ENCODE results near the gene FRMD8. TPM values are rescaled to one million over a fixed set of nuclear protein-coding genes. Genes with fewer than 3 reads are reported as not detected.

The FRMD8 gene
- total and polyA plus RNA-seq, 2 of the 8 experiments (the other 6 are each of a cell fraction or from before 2014, with no cell fraction given): 15.0 to 19.2 TPM

DNA sequence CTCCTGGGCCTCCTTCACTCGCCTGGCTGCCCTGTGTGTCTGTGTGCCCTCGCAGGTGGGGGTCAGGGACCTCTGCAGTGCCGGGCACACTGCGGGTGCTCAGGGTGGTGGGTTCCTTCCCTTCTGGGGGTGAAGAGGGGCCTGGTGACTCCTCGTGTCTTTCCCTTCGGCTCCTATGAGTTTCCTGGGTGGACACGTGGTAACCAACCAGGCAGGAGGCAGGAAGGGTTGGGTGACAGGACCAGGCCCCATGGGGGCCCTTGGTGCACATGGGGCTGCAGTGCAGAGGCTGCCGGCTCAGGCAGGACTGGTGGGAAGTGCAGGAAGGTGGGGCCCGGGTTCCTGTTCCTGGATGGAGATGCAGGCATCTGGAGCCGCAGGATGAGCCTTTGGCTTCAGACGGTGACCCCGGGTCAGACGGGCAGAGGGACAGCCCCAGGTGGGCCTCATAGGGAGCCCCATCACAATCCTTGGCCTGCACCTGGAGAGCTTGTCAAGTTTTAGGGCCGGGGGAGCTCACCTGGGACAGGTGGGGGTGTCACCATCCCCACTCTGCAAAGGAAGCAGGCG is 9.6 kb downstream of the FRMD8 start:
- H2AFZ ChIP-seq (ENCODE audit: low read length): no peak overlapping the region
- POLR2A ChIA-PET (ENCODE audit: partially characterized antibody): interaction anchor here (1.4 to 17.0 kb wide), 4 partner anchors 20 to 107 kb away, joined by 4 to 202 read pairs (median 8); partner anchors contain the start of genes MALAT1 and NEAT1
- no peak overlapping the region for H2BK120ac ChIP-seq (replicated peaks; ENCODE audit: low read depth, low read length)
- H2AK5ac ChIP-seq (ENCODE audit: low read depth, low read length): no peak overlapping the region
- H2BK5ac ChIP-seq (ENCODE audit: low read depth, low read length): no peak overlapping the region; the same call in 1 of the 2 replicates
- H3K23ac ChIP-seq (ENCODE audit: insufficient read length): no peak overlapping the region
- no peak overlapping the region for H4K5ac ChIP-seq (ENCODE audit: insufficient read length, low read depth, low read length)
- H3K4me1 ChIP-seq (replicated peaks in 1 of 4; ENCODE audit: control insufficient read depth in 3 of 4, insufficient read depth in 4 of 4, low read length in 3 of 4): peaks cover 0 to 1% (median 0%) of the 10 kb centered on the region in 4 experiments; a peak in 1 of 7 replicates
- H4K91ac ChIP-seq (replicated peaks; ENCODE audit: insufficient read length, low read length): no peak overlapping the region
- H3K9ac ChIP-seq (replicated peaks in 1 of 4; ENCODE audit: extremely low read depth in 1 of 4, low read depth in 3 of 4, low read length in 3 of 4): no peak overlapping the region
- H3K14ac ChIP-seq (ENCODE audit: insufficient read length): no peak overlapping the region
- H4K8ac ChIP-seq (ENCODE audit: extremely low read depth, insufficient read depth, low read length): peak overlapping the region; percentile 22; the same call in 1 of the 2 replicates
- H3K4me2 ChIP-seq (ENCODE audit: insufficient read depth in 1 of 2, low read depth in 2 of 2, low read length in 2 of 2): no peak overlapping the region
- no peak overlapping the region for H3K4ac ChIP-seq (replicated peaks; ENCODE audit: insufficient read length, low read depth, low read length)
- H3K36me3 ChIP-seq (ENCODE audit: control insufficient read depth in 2 of 4, insufficient read depth in 4 of 4, low read length in 3 of 4): peaks cover 0 to 4% (median 0%) of the 10 kb centered on the region in 4 experiments; a peak in 2 of 8 replicates
- CTCF ChIA-PET (ENCODE audit: partially characterized antibody): interaction anchor here (0.9 to 4.5 kb wide), 9 partner anchors 8 to 114 kb away, joined by 3 to 29 read pairs (median 5); no protein-coding TSS in a partner anchor
- DNase-seq (ENCODE audit: low read depth in 1 of 2, low spot score in 2 of 2): no peak
- H3K9me3 ChIP-seq (ENCODE audit: insufficient read depth in 2 of 2, low read depth in 1 of 2, low read length in 1 of 2): no peaks in the 10 kb centered on the region
- no peaks in the 10 kb centered on the region for H3K23me2 ChIP-seq (ENCODE audit: low read depth, low read length)
- H3K18ac ChIP-seq (ENCODE audit: extremely low read depth, low read length): no peak overlapping the region
- no peak overlapping the region for H3K27ac ChIP-seq (ENCODE audit: low read depth, low read length)
- H2BK12ac ChIP-seq (ENCODE audit: low read depth, low read length): no peak overlapping the region
- no peak overlapping the region for H2BK15ac ChIP-seq (ENCODE audit: low read length)
- peaks cover 2% of the 10 kb centered on the region; the same call in 1 of the 2 replicates for H3K79me1 ChIP-seq (ENCODE audit: low read depth, low read length)
- H3K4me3 ChIP-seq (ENCODE audit: extremely low read depth in 1 of 4, insufficient read depth in 2 of 4, low read depth in 3 of 4, low read length in 4 of 4): no peak overlapping the region
- H2BK20ac ChIP-seq (ENCODE audit: low read length): no peak overlapping the region
- no peak overlapping the region for H3K56ac ChIP-seq (replicated peaks; ENCODE audit: insufficient read length, low read depth, low read length)
- no peaks in the 10 kb centered on the region for H3K79me2 ChIP-seq (ENCODE audit: control insufficient read depth in 1 of 2, insufficient read depth in 2 of 2, low read length in 2 of 2)
- FAIRE-seq: no peak
- peaks cover 0 to 4% of the 10 kb centered on the region in 2 experiments for H4K20me1 ChIP-seq (replicated peaks in 1 of 2; ENCODE audit: control insufficient read depth in 1 of 2, insufficient read depth in 2 of 2, low read length in 2 of 2)
- H3K27me3 ChIP-seq (replicated peaks in 1 of 4; ENCODE audit: control insufficient read depth in 3 of 4, extremely low read depth in 1 of 4, insufficient read depth in 3 of 4, low read length in 3 of 4): no peaks in the 10 kb centered on the region
- 90% methylated on average over 14 of the region's 15 CpGs; no CpG with 5 or more reads in 1 of the 2 experiments for WGBS, 2 experiments (ENCODE audit: extremely low coverage in 1 of 2, insufficient coverage in 1 of 2, insufficient read length in 1 of 2, insufficient replicate concordance in 2 of 2, low coverage in 1 of 2, low lambda C conversion rate in 2 of 2, missing lambda C conversion rate in 1 of 2)
- TF ChIP-seq POLR2AphosphoS5 (IDR thresholded peaks at IDR 0.05; ENCODE audit: low read depth, low read length) (no peak), RXRA (IDR thresholded peaks at IDR 0.05; ENCODE audit: insufficient read depth, low read depth, low read length) (no peak), RFX5 (IDR thresholded peaks at IDR 0.05; ENCODE audit: borderline replicate concordance, low read depth, low read length) (no peak), TBP (IDR thresholded peaks at IDR 0.05; ENCODE audit: low read depth, low read length) (no peak), RAD21 (IDR thresholded peaks at IDR 0.05 in 1 of 2, conservative IDR thresholded peaks at IDR 0.05 in 1 of 2; ENCODE audit: low read depth in 2 of 2, low read length in 2 of 2) (no peak), NRF1 (IDR thresholded peaks at IDR 0.05; ENCODE audit: low read depth, low read length) (no peak), SUZ12 (IDR thresholded peaks at IDR 0.05; ENCODE audit: low read length) (no peak), KDM1A (IDR thresholded peaks at IDR 0.05; ENCODE audit: borderline replicate concordance, low read length) (no peak), POLR2A (IDR thresholded peaks at IDR 0.05; ENCODE audit: control extremely low read depth in 1 of 2, low read depth in 2 of 2, low read length in 2 of 2) (no peak), BACH1 (IDR thresholded peaks at IDR 0.05; ENCODE audit: low read length) (no peak), HDAC2 (IDR thresholded peaks at IDR 0.05; ENCODE audit: borderline replicate concordance in 1 of 2, low read depth in 2 of 2, low read length in 2 of 2) (no peak)
- TF ChIP-seq, protein P1, sequence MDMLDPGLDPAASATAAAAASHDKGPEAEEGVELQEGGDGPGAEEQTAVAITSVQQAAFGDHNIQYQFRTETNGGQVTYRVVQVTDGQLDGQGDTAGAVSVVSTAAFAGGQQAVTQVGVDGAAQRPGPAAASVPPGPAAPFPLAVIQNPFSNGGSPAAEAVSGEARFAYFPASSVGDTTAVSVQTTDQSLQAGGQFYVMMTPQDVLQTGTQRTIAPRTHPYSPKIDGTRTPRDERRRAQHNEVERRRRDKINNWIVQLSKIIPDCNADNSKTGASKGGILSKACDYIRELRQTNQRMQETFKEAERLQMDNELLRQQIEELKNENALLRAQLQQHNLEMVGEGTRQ (IDR thresholded peaks at IDR 0.05; ENCODE audit: low read length): no peak

Data from H1 (cell line).